H1 (cell line): ENCODE results near the gene NF1. TPM values are rescaled to one million over a fixed set of nuclear protein-coding genes. Genes with fewer than 3 reads are reported as not detected.

Experiments used
- CTCF ChIA-PET: fragments of 300-600 bp; sonication (Branson Sonifier 250); formaldehyde crosslinking; loops from one replicate; lab custom pipeline; 2021; ENCODE audit not compliant: partially characterized antibody; lab: Charles Lee
- POLR2A ChIA-PET: fragments of 300-600 bp; sonication (Branson Sonifier 250); formaldehyde crosslinking; loops from one replicate; lab custom pipeline; 2021; ENCODE audit warnings: inconsistent platforms; ENCODE audit not compliant: partially characterized antibody; lab: Charles Lee
- DNase-seq, 2 experiments: peaks; one replicate each; pipeline versions ENCODE4 v3.0.0 to v3.0.0-alpha.2; 2010 to 2022; ENCODE audit warnings: low spot score in 2 of 2, low read depth in 1 of 2, mixed read lengths in 1 of 2
- FAIRE-seq: peaks from 2 replicates; lab custom pipeline; 2011; peaks lifted over from hg19 to GRCh38; lab: Jason Lieb, UNC
- H2AFZ ChIP-seq: 2 replicates; pipeline ENCODE4 v1.8.1; 2012; ENCODE audit warnings: low read length, inconsistent platforms
- H2AK5ac ChIP-seq: 2 replicates; pipeline ENCODE4 v1.6.1; 2013; ENCODE audit warnings: low read depth, low read length
- H2BK120ac ChIP-seq: replicated peaks from 2 replicates; pipeline ENCODE3; 2013; ENCODE audit warnings: low read depth, low read length, inconsistent platforms
- H2BK12ac ChIP-seq: 2 replicates; pipeline ENCODE4 v1.6.1; 2013; ENCODE audit warnings: low read depth, low read length
- H2BK15ac ChIP-seq: 2 replicates; pipeline ENCODE4 v1.6.1; 2013; ENCODE audit warnings: low read length
- H2BK20ac ChIP-seq: 2 replicates; pipeline ENCODE4 v1.6.1; 2013; ENCODE audit warnings: low read length
- H2BK5ac ChIP-seq: 2 replicates; pipeline ENCODE4 v1.6.1; 2013; ENCODE audit warnings: low read depth, low read length
- H3K14ac ChIP-seq: 2 replicates; pipeline ENCODE4 v1.6.1; 2013; ENCODE audit warnings: inconsistent platforms; ENCODE audit not compliant: insufficient read length
- H3K18ac ChIP-seq: 2 replicates; pipeline ENCODE4 v1.6.1; 2013; ENCODE audit warnings: low read length; ENCODE audit errors: extremely low read depth
- H3K23ac ChIP-seq: 2 replicates; pipeline ENCODE4 v1.6.1; 2013; ENCODE audit warnings: inconsistent platforms; ENCODE audit not compliant: insufficient read length
- H3K23me2 ChIP-seq: 2 replicates; pipeline ENCODE4 v1.6.1; 2013; ENCODE audit warnings: low read depth, low read length
- H3K27ac ChIP-seq: 2 replicates; pipeline ENCODE4 v1.6.1; 2011; ENCODE audit warnings: low read depth, low read length, inconsistent platforms
- H3K27me3 ChIP-seq, 4 experiments: replicated peaks in 1 of 4; 1 replicate in 1 of 4; 2 replicates in 3 of 4; pipeline versions ENCODE4 v1.6.1 to v1.8.1; 2011 to 2013; ENCODE audit warnings: low read length in 3 of 4, mild to moderate bottlenecking in 3 of 4, inconsistent platforms in 2 of 4, mixed read lengths in 2 of 4, moderate library complexity in 1 of 4; ENCODE audit not compliant: control insufficient read depth in 3 of 4, insufficient read depth in 3 of 4; ENCODE audit errors: extremely low read depth in 1 of 4
- H3K36me3 ChIP-seq, 4 experiments: 2 replicates each; pipeline versions ENCODE4 v1.6.1 to v1.8.1; 2011 to 2013; ENCODE audit warnings: mild to moderate bottlenecking in 4 of 4, low read length in 3 of 4, moderate library complexity in 2 of 4, control low read depth in 1 of 4, inconsistent platforms in 1 of 4; ENCODE audit not compliant: insufficient read depth in 4 of 4, control insufficient read depth in 2 of 4
- H3K4ac ChIP-seq: replicated peaks from 2 replicates; pipeline ENCODE3; 2013; ENCODE audit warnings: low read length, low read depth, mixed read lengths, inconsistent platforms; ENCODE audit not compliant: insufficient read length
- H3K4me1 ChIP-seq, 4 experiments: replicated peaks in 1 of 4; 1 replicate in 1 of 4; 2 replicates in 3 of 4; pipeline versions ENCODE4 v1.6.1 to v1.8.1; 2011 to 2013; ENCODE audit warnings: low read length in 3 of 4, inconsistent platforms in 2 of 4, mixed read lengths in 1 of 4; ENCODE audit not compliant: insufficient read depth in 4 of 4, control insufficient read depth in 3 of 4
- H3K4me2 ChIP-seq, 2 experiments: 2 replicates each; pipeline versions ENCODE4 v1.6.1 to v1.8.1; 2011 to 2013; ENCODE audit warnings: low read depth in 2 of 2, low read length in 2 of 2, control low read depth in 1 of 2, inconsistent platforms in 1 of 2, mild to moderate bottlenecking in 1 of 2; ENCODE audit not compliant: insufficient read depth in 1 of 2
- H3K4me3 ChIP-seq, 4 experiments: fragments of 200-600, 300-600 bp in 1 of 4; sonication (generic), shearing (Covaris generic), sonication (Bioruptor Twin) in 1 of 4; 2 replicates each; pipeline versions ENCODE4 v1.5.1 to v1.8.1; 2011 to 2016; ENCODE audit warnings: low read length in 4 of 4, low read depth in 3 of 4, control low read depth in 2 of 4, inconsistent platforms in 2 of 4, mild to moderate bottlenecking in 2 of 4, mixed read lengths in 1 of 4, moderate library complexity in 1 of 4; ENCODE audit not compliant: insufficient read depth in 2 of 4; ENCODE audit errors: extremely low read depth in 1 of 4
- H3K56ac ChIP-seq: replicated peaks from 2 replicates; pipeline ENCODE3; 2013; ENCODE audit warnings: low read depth, mild to moderate bottlenecking, mixed read lengths, low read length, inconsistent platforms; ENCODE audit not compliant: insufficient read length
- H3K79me1 ChIP-seq: 2 replicates; pipeline ENCODE4 v1.6.1; 2013; ENCODE audit warnings: low read depth, low read length, control low read depth
- H3K79me2 ChIP-seq, 2 experiments: 2 replicates each; pipeline versions ENCODE4 v1.6.1 to v1.8.1; 2012 to 2013; ENCODE audit warnings: low read length in 2 of 2, mild to moderate bottlenecking in 2 of 2, inconsistent platforms in 1 of 2; ENCODE audit not compliant: insufficient read depth in 2 of 2, control insufficient read depth in 1 of 2
- H3K9ac ChIP-seq, 4 experiments: replicated peaks in 1 of 4; 1 replicate in 1 of 4; 2 replicates in 3 of 4; pipeline versions ENCODE4 v1.6.1 to v1.8.1; 2011 to 2013; ENCODE audit warnings: low read depth in 3 of 4, low read length in 3 of 4, control low read depth in 2 of 4, mild to moderate bottlenecking in 2 of 4, moderate library complexity in 2 of 4, inconsistent platforms in 1 of 4; ENCODE audit errors: extremely low read depth in 1 of 4
- H3K9me3 ChIP-seq, 2 experiments: 2 replicates each; pipeline versions ENCODE4 v1.6.1 to v1.8.1; 2012 to 2013; ENCODE audit warnings: mild to moderate bottlenecking in 2 of 2, moderate library complexity in 2 of 2, control low read depth in 1 of 2, inconsistent platforms in 1 of 2, low read depth in 1 of 2, low read length in 1 of 2, mixed read lengths in 1 of 2; ENCODE audit not compliant: insufficient read depth in 2 of 2
- H4K20me1 ChIP-seq, 2 experiments: replicated peaks in 1 of 2; 2 replicates each; pipeline versions ENCODE3 to v1.8.1; 2011 to 2013; ENCODE audit warnings: inconsistent platforms in 2 of 2, low read length in 2 of 2, mild to moderate bottlenecking in 1 of 2; ENCODE audit not compliant: insufficient read depth in 2 of 2, control insufficient read depth in 1 of 2
- H4K5ac ChIP-seq: 2 replicates; pipeline ENCODE4 v1.6.1; 2013; ENCODE audit warnings: low read length, low read depth, mixed read lengths, inconsistent platforms; ENCODE audit not compliant: insufficient read length
- H4K8ac ChIP-seq: 2 replicates; pipeline ENCODE4 v1.8.0; 2013; ENCODE audit warnings: mild to moderate bottlenecking, moderate library complexity, low read length, inconsistent platforms; ENCODE audit not compliant: insufficient read depth; ENCODE audit errors: extremely low read depth
- H4K91ac ChIP-seq: replicated peaks from 2 replicates; pipeline ENCODE3; 2013; ENCODE audit warnings: low read length, mixed read lengths, inconsistent platforms; ENCODE audit not compliant: insufficient read length
- FOSL1 ChIP-seq: IDR thresholded peaks from 2 replicates; pipeline ENCODE4 v1.6.1; 2011; ENCODE audit warnings: mild to moderate bottlenecking, low read depth, low read length, moderate library complexity; ENCODE audit not compliant: insufficient read depth
- MAFK ChIP-seq: IDR thresholded peaks from 2 replicates; pipeline ENCODE4 v1.6.1; 2012; ENCODE audit warnings: low read depth, mild to moderate bottlenecking, improper control_type of control experiment, low read length
- PHF8 ChIP-seq: fragments of 200-600 bp; sonication (generic); conservative IDR thresholded peaks from 2 replicates; pipeline ENCODE4 v1.7.1; 2012; ENCODE audit warnings: low read depth, mild to moderate bottlenecking, inconsistent platforms, low read length, moderate library complexity
- TBP ChIP-seq: IDR thresholded peaks from 2 replicates; pipeline ENCODE4 v1.6.1; 2011; ENCODE audit warnings: low read depth, low read length, improper control_type of control experiment
- WGBS, 2 experiments: shearing (Covaris generic) in 1 of 2; methylation state at CpG; one replicate each; pipeline versions ENCODE4 v1.1.6 to v1.1.7; 2013 to 2015; ENCODE audit warnings: low lambda C conversion rate in 2 of 2, mixed read lengths in 2 of 2, inconsistent platforms in 1 of 2, low coverage in 1 of 2, missing lambda C conversion rate in 1 of 2; ENCODE audit not compliant: insufficient replicate concordance in 2 of 2, insufficient coverage in 1 of 2, insufficient read length in 1 of 2; ENCODE audit errors: extremely low coverage in 1 of 2, missing lambda C conversion rate in 1 of 2; 5-methylcytosine and 5-hydroxymethylcytosine counted together
- polyA plus RNA-seq, 7 experiments: library from polyadenylated mRNA; depleted of rRNA in 3 of 7; stranded (reverse) in 5 of 7; unstranded in 2 of 7; fragments of >200 nt in 5 of 7; fragments of 200-250 nt in 2 of 7; gene quantifications; 1 replicate in 5 of 7; 2 replicates in 1 of 7; 4 replicates in 1 of 7; pipeline versions ENCODE4 v1.2.1 to v1.2.3, GENCODE V29; 2011 to 2013; ENCODE audit warnings: missing spikeins in 2 of 7, mixed read lengths in 2 of 7
- total RNA-seq: library from RNA; stranded (reverse); fragmentation: NEBNext Ultra II Directional; extraction: Animal tissue kit (Norgen Biotek cat#: 25700); gene quantifications from 2 replicates; pipeline ENCODE4 v1.2.1, GENCODE V29; 2021

The NF1 gene
- total and polyA plus RNA-seq, 2 of the 8 experiments (the other 6 are each of a cell fraction or from before 2014, with no cell fraction given), result 19.3 to 29.6 TPM

- Histone ChIP-seq H3K36me3 (peaks cover 0 to 8% (median 0%) of the 10 kb centered on the region in 4 experiments; a peak in 2 of 8 replicates), H4K8ac (no peak overlapping the region), H2AK5ac (no peak overlapping the region), H3K27me3 (no peaks in the 10 kb centered on the region), H3K14ac (no peak overlapping the region), H3K4me1 (no peaks in the 10 kb centered on the region; a peak in 1 of 7 replicates), H2BK120ac (no peak overlapping the region), H4K5ac (no peak overlapping the region), H2AFZ (no peak overlapping the region), H2BK12ac (no peak overlapping the region), H3K4me3 (no peak overlapping the region), H3K23ac (no peak overlapping the region), H3K9ac (no peak overlapping the region), H3K79me1 (no peaks in the 10 kb centered on the region), H3K18ac (no peak overlapping the region), H3K27ac (no peak overlapping the region), H3K4ac (no peak overlapping the region), H4K20me1 (peaks cover 0 to 1% of the 10 kb centered on the region in 2 experiments), H3K79me2 (no peaks in the 10 kb centered on the region), H2BK15ac (no peak overlapping the region), H4K91ac (no peak overlapping the region), H3K4me2 (no peak overlapping the region), H2BK5ac (no peak overlapping the region), H3K56ac (no peak overlapping the region), H2BK20ac (no peak overlapping the region), H3K23me2 (no peaks in the 10 kb centered on the region), H3K9me3 (no peaks in the 10 kb centered on the region)
- DNase-seq, result no peak
- ChIA-PET CTCF (no interaction called here), POLR2A (no interaction called here)
- no peak for FAIRE-seq
- 96% methylated on average over 1 of the region's 1 CpG; no CpG with 5 or more reads in 1 of the 2 experiments for WGBS, 2 experiments
- TF ChIP-seq TBP (no peak), PHF8 (no peak), MAFK (no peak), FOSL1 (no peak)
These were observed 64.1 kb downstream of the NF1 start for GRCh38 chr17:31158746-31159377.
